H1 (cell line): Measurements from ENCODE around the gene SERPINB2. TPM values are rescaled to one million over a fixed set of nuclear protein-coding genes. Genes with fewer than 3 reads are reported as not detected.

Experiments used
- CTCF ChIA-PET: fragments of 300-600 bp; sonication (Branson Sonifier 250); formaldehyde crosslinking; loops from one replicate; lab custom pipeline; 2021; ENCODE audit not compliant: partially characterized antibody; lab: Charles Lee
- POLR2A ChIA-PET: fragments of 300-600 bp; sonication (Branson Sonifier 250); formaldehyde crosslinking; loops from one replicate; lab custom pipeline; 2021; ENCODE audit warnings: inconsistent platforms; ENCODE audit not compliant: partially characterized antibody; lab: Charles Lee
- DNase-seq, 2 experiments: peaks; one replicate each; pipeline versions ENCODE4 v3.0.0 to v3.0.0-alpha.2; 2010 to 2022; ENCODE audit warnings: low spot score in 2 of 2, low read depth in 1 of 2, mixed read lengths in 1 of 2
- FAIRE-seq: peaks from 2 replicates; lab custom pipeline; 2011; peaks lifted over from hg19 to GRCh38; lab: Jason Lieb, UNC
- H2AFZ ChIP-seq: 2 replicates; pipeline ENCODE4 v1.8.1; 2012; ENCODE audit warnings: low read length, inconsistent platforms
- H2AK5ac ChIP-seq: 2 replicates; pipeline ENCODE4 v1.6.1; 2013; ENCODE audit warnings: low read depth, low read length
- H2BK120ac ChIP-seq: replicated peaks from 2 replicates; pipeline ENCODE3; 2013; ENCODE audit warnings: low read depth, low read length, inconsistent platforms
- H2BK12ac ChIP-seq: 2 replicates; pipeline ENCODE4 v1.6.1; 2013; ENCODE audit warnings: low read depth, low read length
- H2BK15ac ChIP-seq: 2 replicates; pipeline ENCODE4 v1.6.1; 2013; ENCODE audit warnings: low read length
- H2BK20ac ChIP-seq: 2 replicates; pipeline ENCODE4 v1.6.1; 2013; ENCODE audit warnings: low read length
- H2BK5ac ChIP-seq: 2 replicates; pipeline ENCODE4 v1.6.1; 2013; ENCODE audit warnings: low read depth, low read length
- H3K14ac ChIP-seq: 2 replicates; pipeline ENCODE4 v1.6.1; 2013; ENCODE audit warnings: inconsistent platforms; ENCODE audit not compliant: insufficient read length
- H3K18ac ChIP-seq: 2 replicates; pipeline ENCODE4 v1.6.1; 2013; ENCODE audit warnings: low read length; ENCODE audit errors: extremely low read depth
- H3K23ac ChIP-seq: 2 replicates; pipeline ENCODE4 v1.6.1; 2013; ENCODE audit warnings: inconsistent platforms; ENCODE audit not compliant: insufficient read length
- H3K23me2 ChIP-seq: 2 replicates; pipeline ENCODE4 v1.6.1; 2013; ENCODE audit warnings: low read depth, low read length
- H3K27ac ChIP-seq: 2 replicates; pipeline ENCODE4 v1.6.1; 2011; ENCODE audit warnings: low read depth, low read length, inconsistent platforms
- H3K27me3 ChIP-seq, 4 experiments: replicated peaks in 1 of 4; 1 replicate in 1 of 4; 2 replicates in 3 of 4; pipeline versions ENCODE4 v1.6.1 to v1.8.1; 2011 to 2013; ENCODE audit warnings: low read length in 3 of 4, mild to moderate bottlenecking in 3 of 4, inconsistent platforms in 2 of 4, mixed read lengths in 2 of 4, moderate library complexity in 1 of 4; ENCODE audit not compliant: control insufficient read depth in 3 of 4, insufficient read depth in 3 of 4; ENCODE audit errors: extremely low read depth in 1 of 4
- H3K36me3 ChIP-seq, 4 experiments: 2 replicates each; pipeline versions ENCODE4 v1.6.1 to v1.8.1; 2011 to 2013; ENCODE audit warnings: mild to moderate bottlenecking in 4 of 4, low read length in 3 of 4, moderate library complexity in 2 of 4, control low read depth in 1 of 4, inconsistent platforms in 1 of 4; ENCODE audit not compliant: insufficient read depth in 4 of 4, control insufficient read depth in 2 of 4
- H3K4ac ChIP-seq: replicated peaks from 2 replicates; pipeline ENCODE3; 2013; ENCODE audit warnings: low read length, low read depth, mixed read lengths, inconsistent platforms; ENCODE audit not compliant: insufficient read length
- H3K4me1 ChIP-seq, 4 experiments: replicated peaks in 1 of 4; 1 replicate in 1 of 4; 2 replicates in 3 of 4; pipeline versions ENCODE4 v1.6.1 to v1.8.1; 2011 to 2013; ENCODE audit warnings: low read length in 3 of 4, inconsistent platforms in 2 of 4, mixed read lengths in 1 of 4; ENCODE audit not compliant: insufficient read depth in 4 of 4, control insufficient read depth in 3 of 4
- H3K4me2 ChIP-seq, 2 experiments: 2 replicates each; pipeline versions ENCODE4 v1.6.1 to v1.8.1; 2011 to 2013; ENCODE audit warnings: low read depth in 2 of 2, low read length in 2 of 2, control low read depth in 1 of 2, inconsistent platforms in 1 of 2, mild to moderate bottlenecking in 1 of 2; ENCODE audit not compliant: insufficient read depth in 1 of 2
- H3K4me3 ChIP-seq, 4 experiments: fragments of 200-600, 300-600 bp in 1 of 4; sonication (generic), shearing (Covaris generic), sonication (Bioruptor Twin) in 1 of 4; 2 replicates each; pipeline versions ENCODE4 v1.5.1 to v1.8.1; 2011 to 2016; ENCODE audit warnings: low read length in 4 of 4, low read depth in 3 of 4, control low read depth in 2 of 4, inconsistent platforms in 2 of 4, mild to moderate bottlenecking in 2 of 4, mixed read lengths in 1 of 4, moderate library complexity in 1 of 4; ENCODE audit not compliant: insufficient read depth in 2 of 4; ENCODE audit errors: extremely low read depth in 1 of 4
- H3K56ac ChIP-seq: replicated peaks from 2 replicates; pipeline ENCODE3; 2013; ENCODE audit warnings: low read depth, mild to moderate bottlenecking, mixed read lengths, low read length, inconsistent platforms; ENCODE audit not compliant: insufficient read length
- H3K79me1 ChIP-seq: 2 replicates; pipeline ENCODE4 v1.6.1; 2013; ENCODE audit warnings: low read depth, low read length, control low read depth
- H3K79me2 ChIP-seq, 2 experiments: 2 replicates each; pipeline versions ENCODE4 v1.6.1 to v1.8.1; 2012 to 2013; ENCODE audit warnings: low read length in 2 of 2, mild to moderate bottlenecking in 2 of 2, inconsistent platforms in 1 of 2; ENCODE audit not compliant: insufficient read depth in 2 of 2, control insufficient read depth in 1 of 2
- H3K9ac ChIP-seq, 4 experiments: replicated peaks in 1 of 4; 1 replicate in 1 of 4; 2 replicates in 3 of 4; pipeline versions ENCODE4 v1.6.1 to v1.8.1; 2011 to 2013; ENCODE audit warnings: low read depth in 3 of 4, low read length in 3 of 4, control low read depth in 2 of 4, mild to moderate bottlenecking in 2 of 4, moderate library complexity in 2 of 4, inconsistent platforms in 1 of 4; ENCODE audit errors: extremely low read depth in 1 of 4
- H3K9me3 ChIP-seq, 2 experiments: 2 replicates each; pipeline versions ENCODE4 v1.6.1 to v1.8.1; 2012 to 2013; ENCODE audit warnings: mild to moderate bottlenecking in 2 of 2, moderate library complexity in 2 of 2, control low read depth in 1 of 2, inconsistent platforms in 1 of 2, low read depth in 1 of 2, low read length in 1 of 2, mixed read lengths in 1 of 2; ENCODE audit not compliant: insufficient read depth in 2 of 2
- H4K20me1 ChIP-seq, 2 experiments: replicated peaks in 1 of 2; 2 replicates each; pipeline versions ENCODE3 to v1.8.1; 2011 to 2013; ENCODE audit warnings: inconsistent platforms in 2 of 2, low read length in 2 of 2, mild to moderate bottlenecking in 1 of 2; ENCODE audit not compliant: insufficient read depth in 2 of 2, control insufficient read depth in 1 of 2
- H4K5ac ChIP-seq: 2 replicates; pipeline ENCODE4 v1.6.1; 2013; ENCODE audit warnings: low read length, low read depth, mixed read lengths, inconsistent platforms; ENCODE audit not compliant: insufficient read length
- H4K8ac ChIP-seq: 2 replicates; pipeline ENCODE4 v1.8.0; 2013; ENCODE audit warnings: mild to moderate bottlenecking, moderate library complexity, low read length, inconsistent platforms; ENCODE audit not compliant: insufficient read depth; ENCODE audit errors: extremely low read depth
- H4K91ac ChIP-seq: replicated peaks from 2 replicates; pipeline ENCODE3; 2013; ENCODE audit warnings: low read length, mixed read lengths, inconsistent platforms; ENCODE audit not compliant: insufficient read length
- BRCA1 ChIP-seq: IDR thresholded peaks from 2 replicates; pipeline ENCODE4 v1.6.1; 2012; ENCODE audit warnings: low read depth, low read length, improper control_type of control experiment
- EGR1 ChIP-seq: IDR thresholded peaks from 2 replicates; pipeline ENCODE4 v1.6.1; 2011; ENCODE audit warnings: low read depth, low read length, borderline replicate concordance
- FOSL1 ChIP-seq: IDR thresholded peaks from 2 replicates; pipeline ENCODE4 v1.6.1; 2011; ENCODE audit warnings: mild to moderate bottlenecking, low read depth, low read length, moderate library complexity; ENCODE audit not compliant: insufficient read depth
- KDM1A ChIP-seq: fragments of 200-600, 300-600 bp; sonication (generic); IDR thresholded peaks from 2 replicates; pipeline ENCODE4 v1.7.1; 2016; ENCODE audit warnings: mild to moderate bottlenecking, low read length, borderline replicate concordance
- KDM5A ChIP-seq: fragments of 200-600 bp; IDR thresholded peaks from 2 replicates; pipeline ENCODE4 v1.7.1; 2012; ENCODE audit warnings: mild to moderate bottlenecking, low read length, inconsistent platforms, mixed read lengths
- MAFK ChIP-seq: IDR thresholded peaks from 2 replicates; pipeline ENCODE4 v1.6.1; 2012; ENCODE audit warnings: low read depth, mild to moderate bottlenecking, improper control_type of control experiment, low read length
- NRF1 ChIP-seq: IDR thresholded peaks from 2 replicates; pipeline ENCODE4 v1.6.1; 2011; ENCODE audit warnings: mild to moderate bottlenecking, low read depth, low read length, improper control_type of control experiment
- PHF8 ChIP-seq: fragments of 200-600 bp; sonication (generic); conservative IDR thresholded peaks from 2 replicates; pipeline ENCODE4 v1.7.1; 2012; ENCODE audit warnings: low read depth, mild to moderate bottlenecking, inconsistent platforms, low read length, moderate library complexity
- POLR2A ChIP-seq, 2 experiments: IDR thresholded peaks; 1 replicate in 1 of 2; 2 replicates in 1 of 2; pipeline ENCODE4 v1.6.1; 2011; ENCODE audit warnings: low read depth in 2 of 2, low read length in 2 of 2, mild to moderate bottlenecking in 2 of 2; ENCODE audit errors: control extremely low read depth in 1 of 2
- POLR2AphosphoS5 ChIP-seq: IDR thresholded peaks from 2 replicates; pipeline ENCODE4 v1.6.1; 2011; ENCODE audit warnings: low read depth, low read length
- RBBP5 ChIP-seq: IDR thresholded peaks from 2 replicates; pipeline ENCODE4 v1.7.1; 2012; ENCODE audit warnings: low read depth, mild to moderate bottlenecking, inconsistent platforms, low read length, moderate library complexity, borderline replicate concordance
- SP1 ChIP-seq: IDR thresholded peaks from 2 replicates; pipeline ENCODE4 v1.6.1; 2011; ENCODE audit warnings: low read depth, low read length
- SUZ12 ChIP-seq: fragments of 200-600 bp; sonication (generic); IDR thresholded peaks from 2 replicates; pipeline ENCODE4 v1.6.1; 2012; ENCODE audit warnings: mild to moderate bottlenecking, inconsistent platforms, low read length, moderate library complexity, mixed read lengths
- TAF1 ChIP-seq: IDR thresholded peaks from 2 replicates; pipeline ENCODE4 v1.6.1; 2011; ENCODE audit warnings: mild to moderate bottlenecking, low read depth, low read length
- TAF7 ChIP-seq: optimal IDR thresholded peaks from 2 replicates; pipeline ENCODE3; 2011; ENCODE audit warnings: low read depth, mild to moderate bottlenecking, inconsistent platforms, low read length, moderate library complexity, borderline replicate concordance
- WGBS, 2 experiments: shearing (Covaris generic) in 1 of 2; methylation state at CpG; one replicate each; pipeline versions ENCODE4 v1.1.6 to v1.1.7; 2013 to 2015; ENCODE audit warnings: low lambda C conversion rate in 2 of 2, mixed read lengths in 2 of 2, inconsistent platforms in 1 of 2, low coverage in 1 of 2, missing lambda C conversion rate in 1 of 2; ENCODE audit not compliant: insufficient replicate concordance in 2 of 2, insufficient coverage in 1 of 2, insufficient read length in 1 of 2; ENCODE audit errors: extremely low coverage in 1 of 2, missing lambda C conversion rate in 1 of 2; 5-methylcytosine and 5-hydroxymethylcytosine counted together
- polyA plus RNA-seq, 7 experiments: library from polyadenylated mRNA; depleted of rRNA in 3 of 7; stranded (reverse) in 5 of 7; unstranded in 2 of 7; fragments of >200 nt in 5 of 7; fragments of 200-250 nt in 2 of 7; gene quantifications; 1 replicate in 5 of 7; 2 replicates in 1 of 7; 4 replicates in 1 of 7; pipeline versions ENCODE4 v1.2.1 to v1.2.3, GENCODE V29; 2011 to 2013; ENCODE audit warnings: missing spikeins in 2 of 7, mixed read lengths in 2 of 7
- total RNA-seq: library from RNA; stranded (reverse); fragmentation: NEBNext Ultra II Directional; extraction: Animal tissue kit (Norgen Biotek cat#: 25700); gene quantifications from 2 replicates; pipeline ENCODE4 v1.2.1, GENCODE V29; 2021

The SERPINB2 gene
- total and polyA plus RNA-seq, 2 of the 8 experiments (the other 6 are each of a cell fraction or from before 2014, with no cell fraction given), result not detected

DNA sequence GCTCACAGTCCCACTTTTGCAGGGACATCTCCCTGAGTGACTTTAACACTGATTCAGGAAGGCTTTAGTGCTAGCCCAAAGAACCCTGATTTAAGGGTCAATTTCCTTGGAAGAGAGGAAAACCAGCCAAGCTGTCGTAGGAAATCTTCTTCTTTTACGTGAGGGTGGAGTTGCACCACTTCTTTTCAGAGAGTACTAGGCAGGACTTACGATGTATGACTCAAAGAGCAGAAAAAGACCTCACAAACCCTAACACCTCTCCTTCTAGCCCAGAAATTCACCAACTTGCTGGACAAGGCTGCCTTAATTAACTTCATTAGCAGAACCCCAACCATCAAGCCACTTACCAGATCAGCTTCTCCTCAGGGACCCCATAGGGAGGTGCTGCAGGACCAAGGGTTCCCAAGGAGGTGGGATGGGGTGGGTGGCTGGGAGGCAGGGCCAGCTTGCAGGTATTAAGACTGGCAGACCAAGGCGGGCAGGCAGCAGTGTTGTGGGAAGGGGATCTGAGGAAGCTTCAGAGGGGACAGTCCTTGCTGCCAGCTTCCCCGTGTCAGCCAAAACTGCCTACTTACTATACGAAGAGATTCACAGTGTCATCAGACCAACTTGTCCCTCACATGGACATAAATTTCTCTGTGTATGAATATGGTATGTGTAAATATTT lies 6.7 kb downstream of the SERPINB2 start:
- no peaks in the 10 kb centered on the region for H3K36me3 ChIP-seq
- H2BK20ac ChIP-seq, result no peak overlapping the region
- FAIRE-seq (no peak), DNase-seq (no peak)
- no peaks in the 10 kb centered on the region for H3K4me1 ChIP-seq
- H3K14ac ChIP-seq, result no peak overlapping the region
- H3K56ac ChIP-seq, result no peak overlapping the region
- ChIA-PET POLR2A (no interaction called here), CTCF (interaction anchor here (0.6 to 3.0 kb wide), 3 partner anchors 42 to 109 kb away, joined by 3 to 10 read pairs (median 9); no protein-coding TSS in a partner anchor)
- H2BK120ac ChIP-seq, result no peak overlapping the region
- no peak overlapping the region for H2AK5ac ChIP-seq
- H2BK5ac ChIP-seq, result no peak overlapping the region
- no peak overlapping the region for H2BK15ac ChIP-seq
- no peak overlapping the region for H3K18ac ChIP-seq
- H2BK12ac ChIP-seq, result no peak overlapping the region
- H3K4ac ChIP-seq, result no peak overlapping the region
- H3K79me2 ChIP-seq, result no peaks in the 10 kb centered on the region
- no peak overlapping the region for H3K23ac ChIP-seq
- H4K5ac ChIP-seq, result no peak overlapping the region
- H3K23me2 ChIP-seq, result no peaks in the 10 kb centered on the region
- no peak overlapping the region for H4K91ac ChIP-seq
- no peak overlapping the region for H3K4me2 ChIP-seq
- 92% methylated on average over 6 of the region's 6 CpGs; no CpG with 5 or more reads in 1 of the 2 experiments for WGBS, 2 experiments
- no peak overlapping the region for H2AFZ ChIP-seq
- no peaks in the 10 kb centered on the region for H4K20me1 ChIP-seq
- H3K27me3 ChIP-seq, result no peaks in the 10 kb centered on the region
- H4K8ac ChIP-seq, result no peak overlapping the region
- H3K9me3 ChIP-seq, result no peaks in the 10 kb centered on the region
- no peak overlapping the region for H3K4me3 ChIP-seq
- no peaks in the 10 kb centered on the region for H3K79me1 ChIP-seq
- no peak overlapping the region for H3K27ac ChIP-seq
- no peak overlapping the region for H3K9ac ChIP-seq
- TF ChIP-seq POLR2AphosphoS5, result no peak
- no peak for TF ChIP-seq BRCA1
- no peak for TF ChIP-seq KDM5A
- no peak for TF ChIP-seq EGR1
- TF ChIP-seq FOSL1, result no peak
- TF ChIP-seq NRF1, result no peak
- no peak for TF ChIP-seq RBBP5
- TF ChIP-seq KDM1A, result no peak
- TF ChIP-seq SP1, result no peak
- no peak for TF ChIP-seq PHF8
- no peak for TF ChIP-seq TAF7
- no peak for TF ChIP-seq TAF1
- TF ChIP-seq SUZ12, result no peak
- no peak for TF ChIP-seq MAFK
- TF ChIP-seq POLR2A (IDR thresholded peaks at IDR 0.05; ENCODE audit: control extremely low read depth in 1 of 2, low read depth in 2 of 2, low read length in 2 of 2), result no peak
